CD14-positive monocyte (primary cell): Measurements from ENCODE around the gene ATG10. TPM values are rescaled to one million over a fixed set of nuclear protein-coding genes. Genes with fewer than 3 reads are reported as not detected.

ENCODE experiments used
- DNase-seq, 3 donors: peaks; one replicate each; pipeline ENCODE4 v3.0.0-alpha.2; 2011 to 2022
- H2AFZ ChIP-seq: 2 replicates; pipeline ENCODE4 v1.6.0; 2012; ENCODE audit warnings: mild to moderate bottlenecking, low read depth, low read length, inconsistent platforms; ENCODE audit not compliant: insufficient read depth, poor library complexity, severe bottlenecking
- H3K27ac ChIP-seq, 2 donors: 1 replicate in 1 of 2; 2 replicates in 1 of 2; pipeline ENCODE4 v1.5.1; 2012 to 2013; ENCODE audit warnings: low read length in 2 of 2, control low read depth in 1 of 2, inconsistent platforms in 1 of 2, low read depth in 1 of 2, mild to moderate bottlenecking in 1 of 2
- H3K27me3 ChIP-seq, 2 donors: one replicate each; pipeline versions ENCODE4 v1.6.0 to v1.6.1; 2011 to 2013; ENCODE audit warnings: low read length in 2 of 2; ENCODE audit not compliant: control insufficient read depth in 2 of 2, insufficient read depth in 2 of 2
- H3K36me3 ChIP-seq, 2 donors: replicated peaks in 1 of 2; 1 replicate in 1 of 2; 2 replicates in 1 of 2; pipeline versions ENCODE4 v1.5.1 to v1.6.1; 2012 to 2013; ENCODE audit warnings: low read length in 2 of 2, control low read depth in 1 of 2, inconsistent platforms in 1 of 2, mild to moderate bottlenecking in 1 of 2; ENCODE audit not compliant: insufficient read depth in 2 of 2, control insufficient read depth in 1 of 2
- H3K4me1 ChIP-seq, 2 donors: 1 replicate in 1 of 2; 2 replicates in 1 of 2; pipeline versions ENCODE4 v1.5.1 to v1.6.1; 2012 to 2013; ENCODE audit warnings: low read length in 2 of 2, control low read depth in 1 of 2, inconsistent platforms in 1 of 2, mild to moderate bottlenecking in 1 of 2, moderate library complexity in 1 of 2; ENCODE audit not compliant: insufficient read depth in 2 of 2, control insufficient read depth in 1 of 2
- H3K4me2 ChIP-seq: replicated peaks from 2 replicates; pipeline ENCODE3; 2012; ENCODE audit warnings: low read length, moderate library complexity, mild to moderate bottlenecking; ENCODE audit not compliant: poor library complexity, severe bottlenecking; ENCODE audit errors: extremely low read depth
- H3K4me3 ChIP-seq, 3 experiments: fragments of 200-600 bp in 1 of 3; sonication (generic) in 1 of 3; replicated peaks in 1 of 3; 1 replicate in 2 of 3; 2 replicates in 1 of 3; pipeline ENCODE4 v1.5.1; 2011 to 2013; ENCODE audit warnings: low read length in 3 of 3, mild to moderate bottlenecking in 3 of 3, control low read depth in 2 of 3, low read depth in 2 of 3, inconsistent platforms in 1 of 3, moderate library complexity in 1 of 3
- H3K79me2 ChIP-seq: 2 replicates; pipeline ENCODE4 v1.6.0; 2012; ENCODE audit warnings: mild to moderate bottlenecking, control low read depth, inconsistent platforms, low read length, moderate library complexity; ENCODE audit not compliant: insufficient read depth
- H3K9ac ChIP-seq: 2 replicates; pipeline ENCODE4 v1.6.0; 2017; ENCODE audit warnings: low read length, mild to moderate bottlenecking; ENCODE audit not compliant: insufficient read depth, poor library complexity, severe bottlenecking
- H3K9me3 ChIP-seq, 2 donors: replicated peaks in 1 of 2; 1 replicate in 1 of 2; 2 replicates in 1 of 2; pipeline versions ENCODE4 v1.5.1 to v1.6.1; 2012 to 2013; ENCODE audit warnings: low read length in 2 of 2, control low read depth in 1 of 2; ENCODE audit not compliant: control insufficient read depth in 1 of 2, insufficient read depth in 1 of 2
- H4K20me1 ChIP-seq: 2 replicates; pipeline ENCODE4 v1.6.0; 2012; ENCODE audit warnings: mild to moderate bottlenecking, low read length, control low read depth, moderate library complexity; ENCODE audit not compliant: insufficient read depth
- H3K27ac Mint-ChIP-seq, 7 donors: one replicate each; pipeline ENCODE4 v1.8.0; 2020; ENCODE audit warnings: mild to moderate bottlenecking in 7 of 7, mixed read lengths in 7 of 7, moderate library complexity in 6 of 7, inconsistent platforms in 2 of 7
- H3K27me3 Mint-ChIP-seq, 3 donors: one replicate each; pipeline ENCODE4 v1.8.0; 2021 to 2022; ENCODE audit warnings: low read depth in 3 of 3, mild to moderate bottlenecking in 3 of 3, mixed read lengths in 3 of 3, moderate library complexity in 3 of 3, inconsistent platforms in 1 of 3
- H3K36me3 Mint-ChIP-seq, 2 donors: one replicate each; pipeline ENCODE4 v1.8.0; 2020; ENCODE audit warnings: mixed read lengths in 2 of 2, inconsistent platforms in 1 of 2, mild to moderate bottlenecking in 1 of 2
- H3K4me1 Mint-ChIP-seq: one replicate; pipeline ENCODE4 v1.8.0; 2020; ENCODE audit warnings: mild to moderate bottlenecking, mixed read lengths
- H3K4me3 Mint-ChIP-seq, 2 donors: one replicate each; pipeline ENCODE4 v1.8.0; 2020; ENCODE audit warnings: mild to moderate bottlenecking in 2 of 2, mixed read lengths in 2 of 2, moderate library complexity in 1 of 2
- H3K9me3 Mint-ChIP-seq, 7 donors: one replicate each; pipeline ENCODE4 v1.8.0; 2020 to 2022; ENCODE audit warnings: mixed read lengths in 7 of 7, mild to moderate bottlenecking in 6 of 7, moderate library complexity in 6 of 7, inconsistent platforms in 2 of 7
- WGBS: methylation state at CpG from one replicate; pipeline ENCODE4 v1.1.5; 2013; ENCODE audit warnings: missing lambda C conversion rate; ENCODE audit not compliant: insufficient coverage; 5-methylcytosine and 5-hydroxymethylcytosine counted together
- intact Hi-C, 2 donors: fragments of 100-400 bp; cut with micrococcal nuclease; formaldehyde crosslinking; loops; one replicate each; pipeline versions ENCODE4 v1.15.0 to v1.15.1; 2023
- polyA plus RNA-seq, 3 donors: library from polyadenylated mRNA; depleted of rRNA in 1 of 3; unstranded in 2 of 3; stranded (reverse) in 1 of 3; fragments of 300-500 nt in 2 of 3; fragments of >200 nt in 1 of 3; fragmentation: Illumina TruSeq in 2 of 3; gene quantifications; 1 replicate in 2 of 3; 2 replicates in 1 of 3; pipeline ENCODE4 v1.2.3, GENCODE V29; 2012 to 2021
- TF ChIP-seq, protein P1 (sequence below): fragments of 200-600 bp; IDR thresholded peaks from one replicate; pipeline ENCODE4 v1.8.0; 2022; ENCODE audit warnings: antibody characterized with exemption, mild to moderate bottlenecking

Gene ATG10
- polyA plus RNA-seq, 3 donors = 2.1 to 7.9 (median 5.6) TPM

DNA sequence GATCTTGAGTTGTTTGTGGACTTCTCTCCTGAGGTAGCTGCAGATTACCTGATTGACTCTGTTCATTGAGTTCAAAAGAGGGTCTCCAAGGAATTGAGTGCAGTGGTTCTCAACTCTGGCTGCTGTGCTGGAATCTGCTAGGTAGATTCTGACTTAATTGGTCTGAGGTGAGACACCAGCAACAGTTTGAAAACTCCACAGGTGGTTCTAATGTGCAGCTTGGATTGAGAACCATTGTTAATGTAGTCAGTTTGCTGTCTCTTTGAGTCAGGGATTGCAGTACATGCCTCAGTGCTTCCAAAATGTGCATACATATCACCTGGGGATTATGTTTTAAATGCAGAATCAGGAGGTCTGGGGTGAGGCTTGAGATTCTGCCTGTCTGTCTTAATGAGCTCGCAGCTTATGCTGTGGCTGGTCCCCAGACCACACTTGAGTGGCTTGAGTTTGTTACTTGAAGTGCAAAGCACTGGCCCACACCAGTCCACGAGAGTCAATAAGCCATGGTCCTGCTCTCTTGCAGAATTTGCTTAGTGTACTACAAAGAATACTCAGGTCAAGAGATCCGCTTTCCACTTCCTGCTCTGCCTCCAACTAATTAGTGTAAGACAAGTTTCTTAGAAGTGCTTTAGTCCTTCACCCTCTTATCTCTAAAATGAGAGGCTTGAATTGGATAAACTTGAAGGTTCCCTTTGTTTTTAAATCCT, 82.3 kb downstream of the ATG10 start:
- H3K4me2 ChIP-seq = no peak overlapping the region
- TF ChIP-seq, protein P1, sequence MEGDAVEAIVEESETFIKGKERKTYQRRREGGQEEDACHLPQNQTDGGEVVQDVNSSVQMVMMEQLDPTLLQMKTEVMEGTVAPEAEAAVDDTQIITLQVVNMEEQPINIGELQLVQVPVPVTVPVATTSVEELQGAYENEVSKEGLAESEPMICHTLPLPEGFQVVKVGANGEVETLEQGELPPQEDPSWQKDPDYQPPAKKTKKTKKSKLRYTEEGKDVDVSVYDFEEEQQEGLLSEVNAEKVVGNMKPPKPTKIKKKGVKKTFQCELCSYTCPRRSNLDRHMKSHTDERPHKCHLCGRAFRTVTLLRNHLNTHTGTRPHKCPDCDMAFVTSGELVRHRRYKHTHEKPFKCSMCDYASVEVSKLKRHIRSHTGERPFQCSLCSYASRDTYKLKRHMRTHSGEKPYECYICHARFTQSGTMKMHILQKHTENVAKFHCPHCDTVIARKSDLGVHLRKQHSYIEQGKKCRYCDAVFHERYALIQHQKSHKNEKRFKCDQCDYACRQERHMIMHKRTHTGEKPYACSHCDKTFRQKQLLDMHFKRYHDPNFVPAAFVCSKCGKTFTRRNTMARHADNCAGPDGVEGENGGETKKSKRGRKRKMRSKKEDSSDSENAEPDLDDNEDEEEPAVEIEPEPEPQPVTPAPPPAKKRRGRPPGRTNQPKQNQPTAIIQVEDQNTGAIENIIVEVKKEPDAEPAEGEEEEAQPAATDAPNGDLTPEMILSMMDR = no peak
- DNase-seq = no peak
- no peak overlapping the region for H3K9ac ChIP-seq
- WGBS = 100% methylated on average over 1 of the region's 3 CpGs
- peaks cover 0 to 2% of the 10 kb centered on the region in 2 donors for H3K36me3 Mint-ChIP-seq
- no peaks in the 10 kb centered on the region for H3K27me3 Mint-ChIP-seq
- H3K4me1 ChIP-seq = no peaks in the 10 kb centered on the region
- no peaks in the 10 kb centered on the region for H3K4me1 Mint-ChIP-seq
- H2AFZ ChIP-seq = no peak overlapping the region
- peak overlapping the region in 1 of 7 donors; percentile 46 for H3K27ac Mint-ChIP-seq
- no peaks in the 10 kb centered on the region for H3K79me2 ChIP-seq
- no peaks in the 10 kb centered on the region for H3K36me3 ChIP-seq
- no peaks in the 10 kb centered on the region for H3K9me3 Mint-ChIP-seq
- intact Hi-C loops = no loop called here
- H4K20me1 ChIP-seq = no peaks in the 10 kb centered on the region
- no peaks in the 10 kb centered on the region for H3K9me3 ChIP-seq
- H3K4me3 ChIP-seq = no peak overlapping the region
- no peak overlapping the region for H3K27ac ChIP-seq
- H3K27me3 ChIP-seq = no peaks in the 10 kb centered on the region
- no peak overlapping the region for H3K4me3 Mint-ChIP-seq

DNA sequence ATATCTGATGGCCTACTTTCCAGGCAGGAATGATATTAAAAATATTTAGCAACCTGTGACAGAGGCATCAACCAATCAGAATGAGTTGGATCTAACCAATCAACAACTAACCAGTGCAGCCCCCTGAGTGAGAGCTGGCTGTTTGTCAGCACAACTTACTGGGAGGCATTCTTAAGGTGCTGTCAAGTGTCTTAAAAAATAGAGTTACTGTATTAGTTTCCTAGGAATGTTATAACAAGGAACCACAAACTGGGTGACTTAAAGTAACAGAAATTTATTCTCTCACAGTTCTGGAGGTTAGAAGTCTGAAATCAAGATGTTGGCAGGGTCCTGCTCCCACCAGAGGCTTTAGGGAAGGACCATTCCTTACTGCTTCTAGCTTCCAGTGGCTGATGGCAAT, 85.2 kb downstream of the ATG10 start:
- no peaks in the 10 kb centered on the region for H3K4me1 ChIP-seq
- Mint-ChIP-seq H3K27ac (no peak overlapping the region), H3K4me3 (no peak overlapping the region), H3K27me3 (no peaks in the 10 kb centered on the region), H3K9me3 (no peaks in the 10 kb centered on the region), H3K4me1 (no peaks in the 10 kb centered on the region), H3K36me3 (peaks cover 5 to 10% of the 10 kb centered on the region in 2 donors)
- no peaks in the 10 kb centered on the region for H3K9me3 ChIP-seq
- no peaks in the 10 kb centered on the region for H3K36me3 ChIP-seq
- H3K4me2 ChIP-seq = no peak overlapping the region
- TF ChIP-seq, protein P1 = no peak
- no peaks in the 10 kb centered on the region for H3K27me3 ChIP-seq
- no peak overlapping the region for H3K9ac ChIP-seq
- no peak for DNase-seq
- no peak overlapping the region for H3K4me3 ChIP-seq
- no peaks in the 10 kb centered on the region for H3K79me2 ChIP-seq
- H2AFZ ChIP-seq = no peak overlapping the region
- no peak overlapping the region for H3K27ac ChIP-seq
- no peaks in the 10 kb centered on the region for H4K20me1 ChIP-seq
- intact Hi-C loops = no loop called here
